ENCODE data around the gene CMSS1.

Gene CMSS1

GRCh38 chr3:100195375-100195774, 377.7 kb downstream of the CMSS1 start:
- Histone ChIP-seq H3K4me1 (ENCODE audit: low read length) (no peaks in the 10 kb centered on the region), H4K20me1 (ENCODE audit: insufficient read depth, low read length) (no peaks in the 10 kb centered on the region), H3K27ac (ENCODE audit: low read length) (no peak overlapping the region), H3K36me3 (replicated peaks; ENCODE audit: insufficient read depth, low read length) (no peaks in the 10 kb centered on the region), H3F3A (ENCODE audit: insufficient read depth, low read length) (no peaks in the 10 kb centered on the region), H3K9me3 (replicated peaks; ENCODE audit: insufficient read depth, low read length) (no peaks in the 10 kb centered on the region), H3K4me3 (ENCODE audit: low read length) (no peak overlapping the region), H3K27me3 (replicated peaks; ENCODE audit: insufficient read depth, low read length) (no peaks in the 10 kb centered on the region), H2AFZ (ENCODE audit: low read length) (no peak overlapping the region), H3K79me2 (ENCODE audit: low read length) (no peaks in the 10 kb centered on the region), H3K4me2 (ENCODE audit: low read depth, low read length) (no peak overlapping the region), H3K9me2 (replicated peaks; ENCODE audit: insufficient read depth, low read length) (no peaks in the 10 kb centered on the region), H3K9ac (ENCODE audit: low read length) (no peak overlapping the region)
- no peak for DNase-seq
- TF ChIP-seq EZH2 (optimal IDR thresholded peaks at IDR 0.05; ENCODE audit: low read depth, low read length): no peak
- no peak for TF ChIP-seq CTCF (IDR thresholded peaks at IDR 0.05; ENCODE audit: low read length)
- no peak for TF ChIP-seq EZH2phosphoT487 (IDR thresholded peaks at IDR 0.05; ENCODE audit: low read length)

- H3K9me3 ChIP-seq (replicated peaks; ENCODE audit: insufficient read depth, low read length): no peaks in the 10 kb centered on the region
- H3K9ac ChIP-seq (ENCODE audit: low read length): no peak overlapping the region
- H4K20me1 ChIP-seq (ENCODE audit: insufficient read depth, low read length): no peaks in the 10 kb centered on the region
- H3K27me3 ChIP-seq (replicated peaks; ENCODE audit: insufficient read depth, low read length): no peaks in the 10 kb centered on the region
- no peak overlapping the region for H3K27ac ChIP-seq (ENCODE audit: low read length)
- H3K79me2 ChIP-seq (ENCODE audit: low read length): no peaks in the 10 kb centered on the region
- H3F3A ChIP-seq (ENCODE audit: insufficient read depth, low read length): no peaks in the 10 kb centered on the region
- H3K4me2 ChIP-seq (ENCODE audit: low read depth, low read length): no peak overlapping the region
- no peak for DNase-seq
- no peak overlapping the region for H2AFZ ChIP-seq (ENCODE audit: low read length)
- H3K4me3 ChIP-seq (ENCODE audit: low read length): no peak overlapping the region
- TF ChIP-seq EZH2phosphoT487 (IDR thresholded peaks at IDR 0.05; ENCODE audit: low read length): no peak
- TF ChIP-seq CTCF (IDR thresholded peaks at IDR 0.05; ENCODE audit: low read length): no peak
- no peak for TF ChIP-seq EZH2 (optimal IDR thresholded peaks at IDR 0.05; ENCODE audit: low read depth, low read length)
- H3K4me1 ChIP-seq (ENCODE audit: low read length): no peaks in the 10 kb centered on the region
- H3K9me2 ChIP-seq (replicated peaks; ENCODE audit: insufficient read depth, low read length): no peaks in the 10 kb centered on the region
- no peaks in the 10 kb centered on the region for H3K36me3 ChIP-seq (replicated peaks; ENCODE audit: insufficient read depth, low read length)
Observed at GRCh38 chr3:100197876-100198275, 380.2 kb downstream of the CMSS1 start.

- no peak overlapping the region for H3K4me3 ChIP-seq (ENCODE audit: low read length)
- no peaks in the 10 kb centered on the region for H3K4me1 ChIP-seq (ENCODE audit: low read length)
- no peaks in the 10 kb centered on the region for H3K79me2 ChIP-seq (ENCODE audit: low read length)
- no peaks in the 10 kb centered on the region for H3K9me2 ChIP-seq (replicated peaks; ENCODE audit: insufficient read depth, low read length)
- no peaks in the 10 kb centered on the region for H3K9me3 ChIP-seq (replicated peaks; ENCODE audit: insufficient read depth, low read length)
- no peaks in the 10 kb centered on the region for H3K27me3 ChIP-seq (replicated peaks; ENCODE audit: insufficient read depth, low read length)
- TF ChIP-seq EZH2 (optimal IDR thresholded peaks at IDR 0.05; ENCODE audit: low read depth, low read length) (no peak), EZH2phosphoT487 (IDR thresholded peaks at IDR 0.05; ENCODE audit: low read length) (no peak), CTCF (IDR thresholded peaks at IDR 0.05; ENCODE audit: low read length) (no peak)
- DNase-seq: no peak
- no peaks in the 10 kb centered on the region for H3F3A ChIP-seq (ENCODE audit: insufficient read depth, low read length)
- no peaks in the 10 kb centered on the region for H4K20me1 ChIP-seq (ENCODE audit: insufficient read depth, low read length)
- no peak overlapping the region for H3K9ac ChIP-seq (ENCODE audit: low read length)
- H2AFZ ChIP-seq (ENCODE audit: low read length): no peak overlapping the region
- no peaks in the 10 kb centered on the region for H3K36me3 ChIP-seq (replicated peaks; ENCODE audit: insufficient read depth, low read length)
- no peak overlapping the region for H3K4me2 ChIP-seq (ENCODE audit: low read depth, low read length)
- H3K27ac ChIP-seq (ENCODE audit: low read length): no peak overlapping the region
Observed at GRCh38 chr3:100198579-100199269, 381.1 kb downstream of the CMSS1 start.

All from MM.1S (cell line).